KMS-11 (cell line): ENCODE measurements around the gene CDH13.

ENCODE experiments used
- H2AFZ ChIP-seq: fragments of 200-600 bp; sonication (generic); 2 replicates; pipeline ENCODE4 v1.6.1; 2016; ENCODE audit warnings: antibody characterized with exemption, mixed run types, low read depth
- H3K27ac ChIP-seq: fragments of 200-600 bp; sonication (generic); 2 replicates; pipeline ENCODE4 v1.6.1; 2016; ENCODE audit warnings: mild to moderate bottlenecking, mixed run types
- H3K27me3 ChIP-seq: fragments of 200-600 bp; sonication (generic); 2 replicates; pipeline ENCODE4 v1.6.1; 2017; ENCODE audit warnings: mild to moderate bottlenecking, low read depth, mixed run types, moderate library complexity; ENCODE audit not compliant: insufficient read depth
- H3K36me3 ChIP-seq: fragments of 200-600 bp; sonication (generic); 2 replicates; pipeline ENCODE4 v1.6.1; 2017; ENCODE audit warnings: mild to moderate bottlenecking, mixed run types; ENCODE audit not compliant: insufficient read depth
- H3K4me1 ChIP-seq: fragments of 200-600 bp; sonication (generic); 2 replicates; pipeline ENCODE4 v1.6.1; 2016; ENCODE audit warnings: mild to moderate bottlenecking, low read depth, mixed run types; ENCODE audit not compliant: poor library complexity, severe bottlenecking
- H3K4me2 ChIP-seq: fragments of 200-600 bp; sonication (generic); 2 replicates; pipeline ENCODE4 v1.7.0; 2016; ENCODE audit warnings: mild to moderate bottlenecking, mixed run types
- H3K4me3 ChIP-seq: fragments of 200-600 bp; sonication (generic); IDR thresholded peaks from 2 replicates; pipeline ENCODE4 v1.6.1; 2017; ENCODE audit warnings: low read depth, low read length, mixed read lengths; ENCODE audit not compliant: insufficient read depth
- H3K79me2 ChIP-seq: fragments of 200-600 bp; sonication (generic); 2 replicates; pipeline ENCODE4 v1.6.1; 2016; ENCODE audit warnings: low read depth, mixed run types; ENCODE audit not compliant: insufficient read depth
- H3K9ac ChIP-seq: fragments of 200-600 bp; sonication (generic); 2 replicates; pipeline ENCODE4 v1.6.1; 2016; ENCODE audit warnings: mild to moderate bottlenecking, mixed run types
- H4K20me1 ChIP-seq: fragments of 200-600 bp; sonication (generic); 2 replicates; pipeline ENCODE4 v1.6.1; 2016; ENCODE audit warnings: mild to moderate bottlenecking, mixed run types; ENCODE audit not compliant: insufficient read depth
- TF ChIP-seq, protein P1 (sequence below): fragments of 200-600 bp; sonication (generic); conservative IDR thresholded peaks from 2 replicates; pipeline ENCODE4 v1.6.1; 2017; ENCODE audit warnings: low read depth, mild to moderate bottlenecking, antibody characterized with exemption, low read length, moderate library complexity, mixed read lengths

The CDH13 gene

DNA sequence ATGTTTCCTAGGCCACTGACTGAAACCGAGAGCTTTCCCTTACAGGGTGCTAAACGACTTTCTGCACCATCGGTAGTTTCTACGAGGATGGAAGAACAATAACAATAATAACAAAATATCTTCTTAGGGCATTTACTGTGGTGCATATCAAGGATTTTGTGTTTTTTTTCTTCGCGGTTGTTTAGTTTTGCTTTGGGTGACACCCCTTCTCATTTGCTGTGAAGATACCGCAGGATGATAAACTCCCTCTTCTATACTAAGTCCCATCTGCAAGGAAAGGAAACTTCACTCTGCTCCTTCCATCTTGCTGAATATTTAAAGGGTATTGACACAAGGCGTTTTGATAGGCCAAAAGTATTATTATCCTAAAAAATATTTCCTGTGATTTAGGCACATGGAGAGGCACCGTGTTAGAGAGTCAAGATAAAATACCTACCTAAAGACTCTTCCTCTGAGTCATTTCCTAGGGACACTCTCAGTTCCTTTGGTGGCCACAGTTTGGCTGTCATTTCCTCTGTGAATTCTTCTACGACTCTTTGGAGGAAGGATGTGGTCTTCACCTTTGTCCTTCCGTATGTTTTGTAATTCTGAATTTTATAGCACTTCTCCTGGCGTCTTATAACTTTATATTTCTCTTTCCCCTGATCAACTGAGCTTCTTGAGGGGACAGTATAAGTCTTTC is 318.8 kb downstream of the CDH13 start:
- H3K27me3 ChIP-seq = no peaks in the 10 kb centered on the region
- no peaks in the 10 kb centered on the region for H3K79me2 ChIP-seq
- H3K4me2 ChIP-seq = no peak overlapping the region
- no peak overlapping the region for H3K9ac ChIP-seq
- TF ChIP-seq, protein P1, sequence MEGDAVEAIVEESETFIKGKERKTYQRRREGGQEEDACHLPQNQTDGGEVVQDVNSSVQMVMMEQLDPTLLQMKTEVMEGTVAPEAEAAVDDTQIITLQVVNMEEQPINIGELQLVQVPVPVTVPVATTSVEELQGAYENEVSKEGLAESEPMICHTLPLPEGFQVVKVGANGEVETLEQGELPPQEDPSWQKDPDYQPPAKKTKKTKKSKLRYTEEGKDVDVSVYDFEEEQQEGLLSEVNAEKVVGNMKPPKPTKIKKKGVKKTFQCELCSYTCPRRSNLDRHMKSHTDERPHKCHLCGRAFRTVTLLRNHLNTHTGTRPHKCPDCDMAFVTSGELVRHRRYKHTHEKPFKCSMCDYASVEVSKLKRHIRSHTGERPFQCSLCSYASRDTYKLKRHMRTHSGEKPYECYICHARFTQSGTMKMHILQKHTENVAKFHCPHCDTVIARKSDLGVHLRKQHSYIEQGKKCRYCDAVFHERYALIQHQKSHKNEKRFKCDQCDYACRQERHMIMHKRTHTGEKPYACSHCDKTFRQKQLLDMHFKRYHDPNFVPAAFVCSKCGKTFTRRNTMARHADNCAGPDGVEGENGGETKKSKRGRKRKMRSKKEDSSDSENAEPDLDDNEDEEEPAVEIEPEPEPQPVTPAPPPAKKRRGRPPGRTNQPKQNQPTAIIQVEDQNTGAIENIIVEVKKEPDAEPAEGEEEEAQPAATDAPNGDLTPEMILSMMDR = no peak
- no peak overlapping the region for H3K4me3 ChIP-seq
- H3K36me3 ChIP-seq = no peaks in the 10 kb centered on the region
- no peak overlapping the region for H2AFZ ChIP-seq
- no peak overlapping the region for H3K27ac ChIP-seq
- H4K20me1 ChIP-seq = no peaks in the 10 kb centered on the region
- H3K4me1 ChIP-seq = no peaks in the 10 kb centered on the region

DNA sequence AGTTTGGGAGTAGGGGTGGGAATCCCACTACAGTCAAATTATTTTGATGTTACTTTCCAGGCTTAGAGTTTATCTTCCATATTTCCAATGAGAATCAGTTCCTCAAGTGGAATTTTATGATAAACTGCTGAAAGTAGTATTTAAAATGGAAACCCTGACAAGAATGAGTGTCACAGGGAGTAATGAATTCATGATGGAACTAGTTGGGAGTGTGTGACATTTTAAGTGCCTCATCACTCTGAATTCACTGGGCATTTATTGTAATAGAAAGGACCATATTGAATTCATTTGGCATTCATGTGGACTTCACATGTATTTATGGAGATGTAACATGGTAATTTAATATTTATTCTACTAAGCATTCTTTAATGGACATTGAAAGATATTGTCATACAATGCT is 320.9 kb downstream of the CDH13 start:
- H3K4me3 ChIP-seq = no peak overlapping the region
- H3K36me3 ChIP-seq = no peaks in the 10 kb centered on the region
- H3K4me1 ChIP-seq = no peaks in the 10 kb centered on the region
- no peaks in the 10 kb centered on the region for H4K20me1 ChIP-seq
- no peak overlapping the region for H3K27ac ChIP-seq
- no peak overlapping the region for H3K4me2 ChIP-seq
- no peaks in the 10 kb centered on the region for H3K27me3 ChIP-seq
- TF ChIP-seq, protein P1 = no peak
- no peak overlapping the region for H3K9ac ChIP-seq
- no peaks in the 10 kb centered on the region for H3K79me2 ChIP-seq
- H2AFZ ChIP-seq = no peak overlapping the region

DNA sequence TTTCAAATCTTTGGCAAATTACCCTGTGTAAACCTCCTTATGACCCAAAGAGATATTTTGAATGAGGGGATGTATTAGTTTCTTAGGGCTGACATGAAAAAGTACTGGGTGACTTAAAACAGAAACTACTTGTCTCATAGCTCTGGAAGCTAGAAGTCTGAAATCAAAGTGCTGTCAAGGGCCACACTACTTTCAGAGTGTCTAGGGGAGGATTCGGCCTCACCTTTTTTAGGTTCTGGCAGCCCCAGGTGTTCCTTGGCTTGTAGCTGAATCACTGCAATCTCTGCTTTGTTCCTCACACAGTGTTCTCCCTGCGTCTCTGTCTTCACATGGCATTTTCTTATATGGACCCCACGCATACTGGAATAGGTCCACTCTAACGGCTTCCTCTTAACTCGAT is 322.2 kb downstream of the CDH13 start:
- H3K36me3 ChIP-seq = no peaks in the 10 kb centered on the region
- H4K20me1 ChIP-seq = no peaks in the 10 kb centered on the region
- no peak overlapping the region for H3K9ac ChIP-seq
- no peak overlapping the region for H3K27ac ChIP-seq
- H3K79me2 ChIP-seq = no peaks in the 10 kb centered on the region
- H3K4me1 ChIP-seq = no peaks in the 10 kb centered on the region
- H3K4me3 ChIP-seq = no peak overlapping the region
- no peaks in the 10 kb centered on the region for H3K27me3 ChIP-seq
- no peak overlapping the region for H3K4me2 ChIP-seq
- TF ChIP-seq, protein P1 = no peak
- H2AFZ ChIP-seq = no peak overlapping the region

DNA sequence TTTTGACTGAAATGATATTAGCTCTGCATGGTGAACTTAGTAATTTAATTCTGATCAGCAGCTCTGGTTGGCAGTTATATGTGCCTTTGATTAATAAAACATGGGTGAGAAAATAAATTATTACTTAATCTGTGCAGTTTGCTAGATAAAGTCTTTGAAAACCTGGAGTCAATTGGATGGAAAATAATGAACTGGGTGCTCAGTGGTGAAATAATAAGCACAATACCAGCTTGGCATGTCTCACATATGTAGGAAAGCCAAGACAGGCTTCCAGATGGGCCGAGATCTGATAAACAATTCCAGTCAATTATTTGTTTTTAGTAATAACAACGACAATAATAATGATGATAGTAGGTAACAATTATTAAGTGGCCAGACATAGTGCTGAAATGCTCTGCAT is 326.7 kb downstream of the CDH13 start:
- H4K20me1 ChIP-seq = no peaks in the 10 kb centered on the region
- no peak overlapping the region for H3K4me3 ChIP-seq
- H3K79me2 ChIP-seq = no peaks in the 10 kb centered on the region
- TF ChIP-seq, protein P1 = no peak
- no peaks in the 10 kb centered on the region for H3K27me3 ChIP-seq
- H3K4me2 ChIP-seq = no peak overlapping the region
- H2AFZ ChIP-seq = no peak overlapping the region
- H3K36me3 ChIP-seq = no peaks in the 10 kb centered on the region
- H3K4me1 ChIP-seq = no peaks in the 10 kb centered on the region
- no peak overlapping the region for H3K9ac ChIP-seq
- no peak overlapping the region for H3K27ac ChIP-seq
